ENCODE results near the gene CPA5.

Gene CPA5

DNA sequence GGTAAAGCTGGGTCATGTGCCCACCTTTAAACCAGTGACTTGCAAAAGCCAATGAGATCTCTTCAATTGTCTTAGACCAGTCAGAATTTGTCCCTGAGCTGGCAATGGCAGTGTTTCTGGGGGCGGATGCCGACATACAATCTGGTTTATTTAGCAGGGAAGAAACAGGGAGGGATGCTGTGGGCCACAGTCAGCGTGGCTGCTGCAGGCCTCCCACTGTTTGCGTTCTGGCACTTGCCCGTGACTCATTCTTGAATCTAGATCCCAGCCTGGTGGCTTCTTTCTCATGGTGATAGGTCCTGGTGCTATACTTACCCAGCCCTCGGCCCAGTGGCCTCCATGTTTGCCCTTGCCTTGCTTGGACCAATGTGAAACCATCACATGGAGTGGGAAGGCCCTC, 32.6 kb downstream of the CPA5 start:
- H3K79me2 ChIP-seq (ENCODE audit: low read length) = no peaks in the 10 kb centered on the region
- H3K36me3 ChIP-seq (replicated peaks; ENCODE audit: low read depth, low read length) = no peaks in the 10 kb centered on the region
- H3K27me3 ChIP-seq (ENCODE audit: low read depth, low read length) = no peaks in the 10 kb centered on the region
- H3K4me3 ChIP-seq (ENCODE audit: low read length) = no peak overlapping the region
- H3K9me3 ChIP-seq (ENCODE audit: insufficient read depth, low read length) = 0 out of 2 replicates have a peak, but pooled peaks cover 3% of the 10 kb centered on the region
- H2AFZ ChIP-seq (ENCODE audit: low read depth, low read length) = no peak overlapping the region
- H4K20me1 ChIP-seq (ENCODE audit: insufficient read depth, low read length) = no peaks in the 10 kb centered on the region
- H3K4me2 ChIP-seq (ENCODE audit: low read length) = no peak overlapping the region
- H3K27ac ChIP-seq (ENCODE audit: low read length) = no peak overlapping the region
- TF ChIP-seq, protein P1, sequence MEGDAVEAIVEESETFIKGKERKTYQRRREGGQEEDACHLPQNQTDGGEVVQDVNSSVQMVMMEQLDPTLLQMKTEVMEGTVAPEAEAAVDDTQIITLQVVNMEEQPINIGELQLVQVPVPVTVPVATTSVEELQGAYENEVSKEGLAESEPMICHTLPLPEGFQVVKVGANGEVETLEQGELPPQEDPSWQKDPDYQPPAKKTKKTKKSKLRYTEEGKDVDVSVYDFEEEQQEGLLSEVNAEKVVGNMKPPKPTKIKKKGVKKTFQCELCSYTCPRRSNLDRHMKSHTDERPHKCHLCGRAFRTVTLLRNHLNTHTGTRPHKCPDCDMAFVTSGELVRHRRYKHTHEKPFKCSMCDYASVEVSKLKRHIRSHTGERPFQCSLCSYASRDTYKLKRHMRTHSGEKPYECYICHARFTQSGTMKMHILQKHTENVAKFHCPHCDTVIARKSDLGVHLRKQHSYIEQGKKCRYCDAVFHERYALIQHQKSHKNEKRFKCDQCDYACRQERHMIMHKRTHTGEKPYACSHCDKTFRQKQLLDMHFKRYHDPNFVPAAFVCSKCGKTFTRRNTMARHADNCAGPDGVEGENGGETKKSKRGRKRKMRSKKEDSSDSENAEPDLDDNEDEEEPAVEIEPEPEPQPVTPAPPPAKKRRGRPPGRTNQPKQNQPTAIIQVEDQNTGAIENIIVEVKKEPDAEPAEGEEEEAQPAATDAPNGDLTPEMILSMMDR (IDR thresholded peaks at IDR 0.05; ENCODE audit: low read depth, low read length) = no peak
- TF ChIP-seq EZH2phosphoT487 (IDR thresholded peaks at IDR 0.05; ENCODE audit: low read depth) = no peak
- no peaks in the 10 kb centered on the region for H3K4me1 ChIP-seq (ENCODE audit: low read length)
- no peak overlapping the region for H3K9ac ChIP-seq (ENCODE audit: low read length)

DNA sequence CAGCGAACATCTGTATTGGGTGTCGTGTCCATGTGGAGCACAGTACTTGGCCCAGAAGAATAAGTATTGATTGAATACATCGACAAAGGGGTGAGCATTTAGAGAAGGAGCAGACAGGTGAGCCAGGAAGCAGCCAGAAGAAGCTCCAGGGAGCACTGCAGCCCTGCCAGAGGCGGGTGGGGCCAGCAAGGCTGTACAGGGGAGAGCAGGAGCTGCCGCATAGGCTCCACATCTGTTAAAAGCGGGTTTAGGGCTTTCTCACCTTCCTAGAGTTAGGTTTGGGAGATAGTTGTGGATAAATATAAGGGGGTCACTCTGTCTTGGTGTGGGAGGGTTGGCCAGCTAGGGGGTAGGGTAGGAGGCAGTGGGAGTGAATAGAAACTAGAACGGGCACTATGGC, 34.4 kb downstream of the CPA5 start:
- H3K9ac ChIP-seq (ENCODE audit: low read length) = no peak overlapping the region
- no peaks in the 10 kb centered on the region for H3K79me2 ChIP-seq (ENCODE audit: low read length)
- no peak overlapping the region for H3K4me3 ChIP-seq (ENCODE audit: low read length)
- no peaks in the 10 kb centered on the region for H3K36me3 ChIP-seq (replicated peaks; ENCODE audit: low read depth, low read length)
- TF ChIP-seq EZH2phosphoT487 (IDR thresholded peaks at IDR 0.05; ENCODE audit: low read depth) = no peak
- TF ChIP-seq, protein P1 (IDR thresholded peaks at IDR 0.05; ENCODE audit: low read depth, low read length) = no peak
- H4K20me1 ChIP-seq (ENCODE audit: insufficient read depth, low read length) = no peaks in the 10 kb centered on the region
- H3K4me2 ChIP-seq (ENCODE audit: low read length) = no peak overlapping the region
- H3K27ac ChIP-seq (ENCODE audit: low read length) = no peak overlapping the region
- H2AFZ ChIP-seq (ENCODE audit: low read depth, low read length) = no peak overlapping the region
- no peaks in the 10 kb centered on the region for H3K4me1 ChIP-seq (ENCODE audit: low read length)
- 0 out of 2 replicates have a peak, but pooled peaks cover 3% of the 10 kb centered on the region for H3K9me3 ChIP-seq (ENCODE audit: insufficient read depth, low read length)
- no peaks in the 10 kb centered on the region for H3K27me3 ChIP-seq (ENCODE audit: low read depth, low read length)

DNA sequence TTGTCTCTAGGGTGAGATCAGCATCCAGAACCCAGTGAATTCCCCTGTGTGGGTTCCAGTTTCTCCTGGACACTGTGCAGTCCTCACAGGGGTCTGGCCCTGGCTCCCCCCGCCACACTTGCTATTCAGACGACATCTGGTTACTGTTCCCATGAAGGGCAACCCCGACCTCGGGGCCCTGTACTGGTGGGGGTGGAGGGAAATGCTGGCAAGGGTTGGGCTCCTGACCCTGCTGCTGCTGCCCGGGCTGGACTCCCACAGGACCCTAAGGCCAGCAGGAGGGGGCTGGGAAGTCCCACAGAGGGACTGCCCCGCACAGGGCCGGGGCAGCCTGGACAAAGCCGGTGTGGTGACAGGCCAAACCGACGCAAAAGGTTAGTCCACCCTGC, 34.9 kb downstream of the CPA5 start:
- no peak overlapping the region for H3K27ac ChIP-seq (ENCODE audit: low read length)

DNA sequence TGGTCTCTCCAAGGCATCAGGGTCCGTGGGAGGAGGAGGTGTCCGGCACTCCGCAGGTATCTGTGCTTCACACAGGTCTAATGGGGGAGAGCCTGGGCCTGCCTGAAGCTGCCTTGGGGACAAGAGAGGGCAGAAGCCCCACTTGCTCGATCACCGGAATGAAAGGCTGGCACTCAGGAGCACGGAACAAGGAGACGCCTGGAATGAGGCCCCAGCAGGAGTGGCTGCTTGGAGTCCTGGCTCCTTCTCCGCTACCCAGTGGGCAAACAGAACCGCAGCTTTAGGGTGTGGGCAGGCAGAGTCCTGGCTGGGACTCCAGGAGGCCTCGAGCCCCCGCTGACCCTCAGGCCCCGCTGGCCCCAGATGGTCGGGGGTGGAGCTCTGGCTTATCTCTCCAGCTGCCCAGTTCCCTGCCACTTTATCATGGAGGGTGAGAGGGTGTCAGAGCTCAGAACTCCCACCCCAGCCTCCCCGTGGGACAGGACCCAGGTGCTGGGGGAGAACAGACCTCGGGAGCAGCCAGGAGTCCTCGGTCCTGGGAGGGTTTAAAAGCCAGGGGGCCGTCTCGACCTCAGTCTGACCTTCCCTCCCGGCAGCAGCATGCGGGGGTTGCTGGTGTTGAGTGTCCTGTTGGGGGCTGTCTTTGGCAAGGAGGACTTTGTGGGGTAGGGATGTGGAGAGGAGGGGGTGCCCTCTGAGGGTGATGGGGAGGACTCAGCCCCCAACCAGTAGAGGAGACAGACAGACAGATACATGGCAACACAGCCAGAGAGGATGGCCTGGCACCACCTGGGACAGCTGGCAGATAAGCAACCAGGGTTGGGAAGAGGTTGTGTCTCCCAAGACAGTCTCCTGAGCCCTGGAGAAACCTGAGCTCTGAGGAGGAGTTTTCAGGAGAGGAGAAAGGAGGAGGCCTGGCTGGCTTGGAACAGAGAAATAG, 35.6 kb downstream of the CPA5 start, which contains the start of gene CPA1:
TSS of gene CPA1 (plus strand) at position 574 of the 940 bp plus-strand sequence. CDS start at position 601, 27 bp downstream.
- Histone ChIP-seq H3K4me1 (ENCODE audit: low read length) (no peaks in the 10 kb centered on the region), H3K4me2 (ENCODE audit: low read length) (no peak within 1 kb of the TSS), H3K27me3 (ENCODE audit: low read depth, low read length) (no peaks in the 10 kb centered on the region), H3K27ac (ENCODE audit: low read length) (no peak within 1 kb of the TSS), H3K9ac (ENCODE audit: low read length) (no peak within 1 kb of the TSS), H3K79me2 (ENCODE audit: low read length) (no peaks in the 10 kb centered on the region), H3K36me3 (replicated peaks; ENCODE audit: low read depth, low read length) (no peaks in the 10 kb centered on the region), H2AFZ (ENCODE audit: low read depth, low read length) (no peak within 1 kb of the TSS), H3K9me3 (ENCODE audit: insufficient read depth, low read length) (0 out of 2 replicates have a peak, but pooled peaks cover 3% of the 10 kb centered on the region), H3K4me3 (ENCODE audit: low read length) (no peak within 1 kb of the TSS), H4K20me1 (ENCODE audit: insufficient read depth, low read length) (no peaks in the 10 kb centered on the region)
- TF ChIP-seq, protein P1 (IDR thresholded peaks at IDR 0.05; ENCODE audit: low read depth, low read length) = no peak
- TF ChIP-seq EZH2phosphoT487 (IDR thresholded peaks at IDR 0.05; ENCODE audit: low read depth) = no peak

More for the DNA sequence above, 34.9 kb downstream of the CPA5 start:
- Histone ChIP-seq H3K4me3 (ENCODE audit: low read length) (no peak overlapping the region), H3K79me2 (ENCODE audit: low read length) (no peaks in the 10 kb centered on the region), H3K9ac (ENCODE audit: low read length) (no peak overlapping the region), H3K27me3 (ENCODE audit: low read depth, low read length) (no peaks in the 10 kb centered on the region), H3K4me2 (ENCODE audit: low read length) (no peak overlapping the region), H3K9me3 (ENCODE audit: insufficient read depth, low read length) (0 out of 2 replicates have a peak, but pooled peaks cover 3% of the 10 kb centered on the region), H4K20me1 (ENCODE audit: insufficient read depth, low read length) (no peaks in the 10 kb centered on the region), H3K36me3 (replicated peaks; ENCODE audit: low read depth, low read length) (no peaks in the 10 kb centered on the region), H3K4me1 (ENCODE audit: low read length) (no peaks in the 10 kb centered on the region), H2AFZ (ENCODE audit: low read depth, low read length) (no peak overlapping the region)
- TF ChIP-seq EZH2phosphoT487 (IDR thresholded peaks at IDR 0.05; ENCODE audit: low read depth) = no peak
- TF ChIP-seq, protein P1 (IDR thresholded peaks at IDR 0.05; ENCODE audit: low read depth, low read length) = no peak
